Activated T-helper 9 cell treated with anti-CD3 and anti-CD28 coated beads, Interleukin-2, amount 50 U/mL, for 16 hours (primary cell): ENCODE results near the gene ATRNL1.

Source experiments
- DNase-seq: peaks from one replicate; pipeline ENCODE4 v3.0.0-alpha.2; 2020; ENCODE audit warnings: low read depth

The ATRNL1 gene

GRCh38 chr10:115093286-115093775 lies at the start of gene ATRNL1:
ATRNL1 (plus strand) TSS chr10:115093365; CDS start chr10:115093751, 386 bp downstream.
- no peak for DNase-seq

- DNase-seq = no peak
Observed at GRCh38 chr10:115043719-115044118, 49.4 kb upstream of the ATRNL1 start.

GRCh38 chr10:115044891-115045290 lies 48.3 kb upstream of the ATRNL1 start:
- DNase-seq = no peak

GRCh38 chr10:115045499-115045898 lies 47.7 kb upstream of the ATRNL1 start:
- DNase-seq = no peak

- DNase-seq = no peak
Observed at GRCh38 chr10:115046686-115047236, 46.4 kb upstream of the ATRNL1 start.

- DNase-seq = no peak
Observed at GRCh38 chr10:115047705-115048104, 45.5 kb upstream of the ATRNL1 start.

GRCh38 chr10:115049318-115049717 lies 43.8 kb upstream of the ATRNL1 start:
- no peak for DNase-seq

- no peak for DNase-seq
Observed at GRCh38 chr10:115049960-115050359, 43.2 kb upstream of the ATRNL1 start.

- no peak for DNase-seq
Observed at GRCh38 chr10:115050375-115051010, 42.7 kb upstream of the ATRNL1 start.

GRCh38 chr10:115051216-115051615 lies 41.9 kb upstream of the ATRNL1 start:
- DNase-seq = no peak

GRCh38 chr10:115052226-115052625 lies 40.9 kb upstream of the ATRNL1 start:
- DNase-seq = no peak

GRCh38 chr10:115052728-115053127 lies 40.4 kb upstream of the ATRNL1 start:
- DNase-seq = no peak

- no peak for DNase-seq
Observed at GRCh38 chr10:115056186-115056585, 37.0 kb upstream of the ATRNL1 start.

GRCh38 chr10:115059301-115059898 lies 33.8 kb upstream of the ATRNL1 start:
- no peak for DNase-seq

GRCh38 chr10:115063701-115064658 lies 29.2 kb upstream of the ATRNL1 start:
- no peak for DNase-seq

- DNase-seq = no peak
Observed at GRCh38 chr10:115065801-115066200, 27.4 kb upstream of the ATRNL1 start.

GRCh38 chr10:115066528-115066927 lies 26.6 kb upstream of the ATRNL1 start:
- DNase-seq = no peak

- no peak for DNase-seq
Observed at GRCh38 chr10:115073796-115074195, 19.4 kb upstream of the ATRNL1 start.

- no peak for DNase-seq
Observed at GRCh38 chr10:115082506-115082905, 10.7 kb upstream of the ATRNL1 start.

GRCh38 chr10:115084277-115084850 lies 8.8 kb upstream of the ATRNL1 start:
- DNase-seq = no peak

- DNase-seq = no peak
Observed at GRCh38 chr10:115091161-115091560, 2.0 kb upstream of the ATRNL1 start.

- no peak for DNase-seq
Observed at GRCh38 chr10:115092258-115092554, 959 bp upstream of the ATRNL1 start.
